HS-27A (cell line): ENCODE results near the gene SSNA1.
"Not testable (repeated sequence)": the region's sequence is repeated elsewhere in the genome, so short reads cannot be mapped to it uniquely, and the experiment has no call there.

Experiments used
- DNase-seq: peaks from one replicate; pipeline ENCODE4 v3.0.0-alpha.2; 2012; ENCODE audit warnings: low read depth, missing footprints

The SSNA1 gene

GRCh38 chr9:137233143-137233980 lies 44.9 kb downstream of the SSNA1 start:
- no peak for DNase-seq

- no peak for DNase-seq
Measured at GRCh38 chr9:137234055-137234697, 45.7 kb downstream of the SSNA1 start.

- DNase-seq: no peak
Measured at GRCh38 chr9:137234758-137235423, 46.4 kb downstream of the SSNA1 start.

- no peak for DNase-seq
Measured at GRCh38 chr9:137235424-137236237, 47.2 kb downstream of the SSNA1 start.

- no peak for DNase-seq
Measured at GRCh38 chr9:137236238-137236935, 47.9 kb downstream of the SSNA1 start.

GRCh38 chr9:137236936-137237421 lies 48.5 kb downstream of the SSNA1 start:
- DNase-seq: no peak

GRCh38 chr9:137237759-137238726 lies 49.6 kb downstream of the SSNA1 start:
- no peak for DNase-seq

- DNase-seq: not testable (repeated sequence)
Measured at GRCh38 chr9:137239541-137240200, 51.2 kb downstream of the SSNA1 start.
